Measurements from ENCODE around the gene ELAPOR1. TPM values are rescaled to one million over a fixed set of nuclear protein-coding genes. Genes with fewer than 3 reads are reported as not detected.
"Not testable (repeated sequence)": the region's sequence is repeated elsewhere in the genome, so short reads cannot be mapped to it uniquely, and the experiment has no call there.

The ELAPOR1 gene
- total RNA-seq, 2 experiments from 2014 or later = 6.8 to 7.7 TPM

GRCh38 chr1:109138358-109138757 lies 24.4 kb downstream of the ELAPOR1 start:
- H3K27ac Mint-ChIP-seq = no peak overlapping the region
- peaks cover 19% of the 10 kb centered on the region for H3K4me1 Mint-ChIP-seq
- H3K27me3 Mint-ChIP-seq = no peaks in the 10 kb centered on the region
- no peak for DNase-seq
- no peak overlapping the region for H3K4me3 Mint-ChIP-seq
- H3K9me3 Mint-ChIP-seq = no peaks in the 10 kb centered on the region
- H3K36me3 Mint-ChIP-seq = peaks cover 4% of the 10 kb centered on the region

DNA sequence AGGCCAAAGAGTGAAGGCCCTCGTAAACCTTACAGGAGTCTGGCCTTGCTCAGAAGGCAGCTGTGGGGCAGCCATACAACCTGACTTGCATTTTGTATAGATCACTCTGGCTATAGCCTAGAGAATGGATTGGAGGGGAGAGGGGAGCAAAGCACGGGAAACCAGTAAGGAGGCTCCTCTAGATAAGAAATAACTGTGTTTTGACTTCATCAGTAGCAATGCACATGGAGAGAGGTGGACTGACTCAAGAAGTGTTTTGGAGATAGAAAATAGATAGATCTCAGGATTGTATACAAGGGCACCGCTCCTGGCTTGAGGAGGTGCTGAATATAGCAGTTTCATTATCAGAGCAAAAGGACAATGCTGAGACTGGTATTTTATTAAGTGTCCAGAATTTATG lies 26.5 kb downstream of the ELAPOR1 start:
- no peaks in the 10 kb centered on the region for H3K9me3 Mint-ChIP-seq
- DNase-seq = no peak
- no peaks in the 10 kb centered on the region for H3K27me3 Mint-ChIP-seq
- H3K36me3 Mint-ChIP-seq = peaks cover 4% of the 10 kb centered on the region
- H3K27ac Mint-ChIP-seq = no peak overlapping the region
- peaks cover 8% of the 10 kb centered on the region for H3K4me1 Mint-ChIP-seq
- no peak overlapping the region for H3K4me3 Mint-ChIP-seq

- no peak for DNase-seq
- no peaks in the 10 kb centered on the region for H3K4me1 Mint-ChIP-seq
- H3K9me3 Mint-ChIP-seq = no peaks in the 10 kb centered on the region
- H3K4me3 Mint-ChIP-seq = no peak overlapping the region
- H3K36me3 Mint-ChIP-seq = no peaks in the 10 kb centered on the region
- H3K27ac Mint-ChIP-seq = no peak overlapping the region
- no peaks in the 10 kb centered on the region for H3K27me3 Mint-ChIP-seq
Observed at GRCh38 chr1:109142260-109142659, 28.3 kb downstream of the ELAPOR1 start.

DNA sequence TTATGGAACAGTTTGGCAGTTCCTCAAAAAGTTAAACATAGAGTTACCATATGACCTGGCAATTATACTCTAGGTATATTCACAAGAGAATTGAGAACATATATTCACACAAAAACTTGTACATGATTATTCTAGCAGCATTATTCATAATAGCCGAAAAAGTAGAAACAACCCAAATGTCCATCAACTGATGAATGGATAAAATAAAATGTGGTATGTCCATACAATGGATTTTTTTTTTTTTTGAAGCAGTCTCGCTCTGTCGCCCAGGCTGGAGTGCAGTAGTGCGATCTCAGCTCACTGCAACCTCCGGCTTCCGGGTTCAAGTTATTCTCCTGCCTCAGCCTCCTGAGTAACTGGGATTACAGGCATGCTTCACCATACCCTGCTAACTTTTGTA lies 28.8 kb downstream of the ELAPOR1 start:
- H3K27ac Mint-ChIP-seq, H3K4me3 Mint-ChIP-seq, H3K36me3 Mint-ChIP-seq, H3K27me3 Mint-ChIP-seq, DNase-seq, H3K9me3 Mint-ChIP-seq, H3K4me1 Mint-ChIP-seq: not testable (repeated sequence)

DNA sequence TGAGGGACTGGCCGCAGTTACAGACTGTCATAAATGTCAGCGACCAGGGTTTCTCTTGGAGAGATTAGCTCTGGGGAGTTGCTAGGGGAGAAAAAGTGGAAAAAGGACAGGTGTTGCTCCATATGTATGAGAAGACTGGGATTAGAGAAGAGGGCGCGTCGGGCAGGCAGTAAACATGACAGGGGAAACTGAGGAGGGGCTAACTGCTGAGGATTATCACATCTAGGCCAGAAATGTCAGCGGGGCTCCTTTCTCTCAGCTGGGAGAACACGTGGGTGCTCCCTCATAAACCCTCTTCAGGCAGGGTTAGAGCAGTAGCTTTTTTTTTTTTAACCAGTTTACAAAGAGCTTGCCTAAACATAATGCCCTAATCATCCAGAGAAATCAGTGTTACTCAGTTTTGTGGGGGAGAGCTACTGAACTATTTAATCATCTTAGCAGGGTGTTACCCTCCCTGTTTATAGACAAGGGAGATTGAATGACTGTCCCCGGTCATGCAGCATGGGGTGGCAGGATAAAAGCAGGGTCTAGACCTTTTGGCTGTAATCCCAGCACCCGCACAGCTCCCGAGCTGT lies 35.2 kb downstream of the ELAPOR1 start:
- no peaks in the 10 kb centered on the region for H3K9me3 Mint-ChIP-seq
- no peaks in the 10 kb centered on the region for H3K36me3 Mint-ChIP-seq
- no peaks in the 10 kb centered on the region for H3K4me1 Mint-ChIP-seq
- no peak overlapping the region for H3K27ac Mint-ChIP-seq
- DNase-seq = no peak
- no peak overlapping the region for H3K4me3 Mint-ChIP-seq
- no peaks in the 10 kb centered on the region for H3K27me3 Mint-ChIP-seq

DNA sequence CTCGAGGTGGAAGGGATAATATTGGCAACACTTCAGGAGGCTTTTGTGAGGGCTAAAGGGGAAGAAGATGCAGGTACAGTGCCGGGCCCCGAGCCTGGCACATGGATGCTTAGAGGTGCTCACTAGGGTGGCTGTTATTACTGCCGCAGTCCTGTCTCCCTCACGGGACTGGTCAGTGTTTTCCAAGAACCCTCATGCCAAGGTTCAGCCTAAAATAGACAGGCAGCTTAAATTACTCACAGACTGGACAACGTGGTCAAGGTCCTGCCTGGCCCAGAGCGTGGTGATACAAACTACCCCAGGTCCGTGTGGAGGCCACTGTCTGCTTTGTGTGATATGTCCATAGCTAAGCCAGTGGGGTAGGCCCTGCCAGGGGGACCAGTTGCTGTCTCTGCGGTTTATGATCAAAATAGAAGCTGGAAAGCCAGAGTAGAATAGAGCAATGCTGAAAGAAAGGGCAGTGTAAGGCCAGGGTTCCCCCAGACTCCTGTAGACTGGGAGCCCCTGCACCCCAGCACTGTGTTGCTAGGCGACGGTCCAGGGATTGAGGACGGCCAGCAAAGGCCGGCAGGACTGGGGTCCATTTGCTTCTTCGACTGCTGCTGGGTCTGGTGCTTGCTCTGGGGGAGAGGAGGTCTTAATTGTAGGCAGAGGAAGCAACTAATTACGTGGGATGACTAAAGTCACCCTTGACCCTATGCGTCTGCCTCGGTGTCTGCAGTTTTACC lies 36.1 kb downstream of the ELAPOR1 start:
- Mint-ChIP-seq H3K4me3 (no peak overlapping the region), H3K27me3 (no peaks in the 10 kb centered on the region), H3K36me3 (no peaks in the 10 kb centered on the region), H3K27ac (no peak overlapping the region), H3K9me3 (no peaks in the 10 kb centered on the region), H3K4me1 (no peaks in the 10 kb centered on the region)
- DNase-seq = no peak

- Mint-ChIP-seq H3K27ac (no peak overlapping the region), H3K4me3 (no peak overlapping the region), H3K27me3 (no peaks in the 10 kb centered on the region), H3K9me3 (no peaks in the 10 kb centered on the region), H3K36me3 (no peaks in the 10 kb centered on the region), H3K4me1 (no peaks in the 10 kb centered on the region)
- DNase-seq = no peak
Observed at GRCh38 chr1:109151146-109151990, 37.5 kb downstream of the ELAPOR1 start.

GRCh38 chr1:109152196-109152595 lies 38.3 kb downstream of the ELAPOR1 start:
- H3K9me3 Mint-ChIP-seq = no peaks in the 10 kb centered on the region
- no peaks in the 10 kb centered on the region for H3K4me1 Mint-ChIP-seq
- no peaks in the 10 kb centered on the region for H3K27me3 Mint-ChIP-seq
- H3K27ac Mint-ChIP-seq = no peak overlapping the region
- H3K4me3 Mint-ChIP-seq = no peak overlapping the region
- H3K36me3 Mint-ChIP-seq = no peaks in the 10 kb centered on the region
- DNase-seq = no peak

- Mint-ChIP-seq H3K36me3 (no peaks in the 10 kb centered on the region), H3K27me3 (no peaks in the 10 kb centered on the region), H3K4me1 (peaks cover 6% of the 10 kb centered on the region), H3K4me3 (no peak overlapping the region), H3K9me3 (no peaks in the 10 kb centered on the region), H3K27ac (no peak overlapping the region)
- no peak for DNase-seq
Observed at GRCh38 chr1:109156916-109157385, 43.0 kb downstream of the ELAPOR1 start.

- Mint-ChIP-seq H3K4me3 (no peak overlapping the region), H3K36me3 (no peaks in the 10 kb centered on the region), H3K9me3 (no peaks in the 10 kb centered on the region), H3K27me3 (no peaks in the 10 kb centered on the region), H3K27ac (no peak overlapping the region), H3K4me1 (peaks cover 17% of the 10 kb centered on the region)
- no peak for DNase-seq
Observed at GRCh38 chr1:109158433-109158832, 44.5 kb downstream of the ELAPOR1 start.

DNA sequence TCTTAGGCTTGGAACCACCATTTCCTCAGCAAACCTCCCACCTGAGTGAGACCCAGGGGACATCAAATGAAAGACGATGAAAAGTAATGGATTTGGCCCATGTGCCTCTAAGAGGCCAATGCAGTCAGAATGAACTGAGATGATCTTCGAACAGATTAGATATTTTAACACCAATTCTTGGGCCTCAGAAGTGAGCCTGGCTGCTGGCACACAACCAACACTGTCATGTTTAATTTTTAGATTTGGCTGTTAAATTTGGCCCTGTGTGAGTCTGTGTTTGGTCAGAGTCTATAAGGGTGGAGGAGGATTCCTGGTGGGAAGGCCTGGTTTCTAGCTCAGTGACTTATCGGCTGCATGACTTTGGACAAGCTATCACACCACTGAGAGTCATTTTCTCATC lies 45.4 kb downstream of the ELAPOR1 start:
- Mint-ChIP-seq H3K4me1 (peaks cover 20% of the 10 kb centered on the region), H3K27me3 (no peaks in the 10 kb centered on the region), H3K4me3 (no peak overlapping the region), H3K27ac (no peak overlapping the region), H3K36me3 (no peaks in the 10 kb centered on the region), H3K9me3 (no peaks in the 10 kb centered on the region)
- no peak for DNase-seq

DNA sequence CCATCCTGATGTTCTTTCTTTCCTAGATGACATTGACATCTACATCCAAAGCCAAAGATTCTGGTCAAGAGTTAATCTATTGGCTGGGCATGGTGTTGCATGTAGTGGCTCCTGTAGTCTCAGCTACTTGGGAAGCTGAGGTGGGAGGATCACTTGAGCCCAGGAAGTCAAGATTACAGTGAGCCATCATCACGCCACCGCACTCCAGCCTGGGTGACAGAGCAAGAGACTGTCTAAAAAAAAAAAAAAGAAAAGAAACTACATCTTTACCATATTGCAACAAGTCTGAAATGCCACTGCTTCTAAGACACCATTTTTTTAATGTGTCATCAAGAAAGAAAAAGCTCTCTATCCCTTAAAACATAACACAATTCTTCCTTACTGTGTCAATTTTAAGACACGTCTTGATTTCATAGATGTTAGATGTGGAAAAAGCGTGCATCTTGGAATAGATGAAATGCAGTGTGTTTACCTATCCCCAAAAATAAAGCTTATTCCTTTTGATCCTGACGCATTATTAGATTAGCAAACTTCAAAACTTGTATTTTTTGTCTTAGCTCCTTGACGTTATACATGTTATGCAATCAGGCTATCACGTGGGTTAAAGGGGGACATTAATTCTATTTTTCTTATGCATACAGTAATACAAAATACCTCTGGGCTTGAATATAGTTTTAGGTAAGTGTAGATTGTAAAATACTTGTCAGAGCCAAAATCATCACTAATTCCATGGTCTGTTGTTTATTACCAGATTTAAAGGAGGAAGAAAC lies 46.3 kb downstream of the ELAPOR1 start:
- H3K9me3 Mint-ChIP-seq = no peaks in the 10 kb centered on the region
- no peak overlapping the region for H3K27ac Mint-ChIP-seq
- H3K27me3 Mint-ChIP-seq = no peaks in the 10 kb centered on the region
- peaks cover 20% of the 10 kb centered on the region for H3K4me1 Mint-ChIP-seq
- no peak overlapping the region for H3K4me3 Mint-ChIP-seq
- no peak for DNase-seq
- no peaks in the 10 kb centered on the region for H3K36me3 Mint-ChIP-seq

DNA sequence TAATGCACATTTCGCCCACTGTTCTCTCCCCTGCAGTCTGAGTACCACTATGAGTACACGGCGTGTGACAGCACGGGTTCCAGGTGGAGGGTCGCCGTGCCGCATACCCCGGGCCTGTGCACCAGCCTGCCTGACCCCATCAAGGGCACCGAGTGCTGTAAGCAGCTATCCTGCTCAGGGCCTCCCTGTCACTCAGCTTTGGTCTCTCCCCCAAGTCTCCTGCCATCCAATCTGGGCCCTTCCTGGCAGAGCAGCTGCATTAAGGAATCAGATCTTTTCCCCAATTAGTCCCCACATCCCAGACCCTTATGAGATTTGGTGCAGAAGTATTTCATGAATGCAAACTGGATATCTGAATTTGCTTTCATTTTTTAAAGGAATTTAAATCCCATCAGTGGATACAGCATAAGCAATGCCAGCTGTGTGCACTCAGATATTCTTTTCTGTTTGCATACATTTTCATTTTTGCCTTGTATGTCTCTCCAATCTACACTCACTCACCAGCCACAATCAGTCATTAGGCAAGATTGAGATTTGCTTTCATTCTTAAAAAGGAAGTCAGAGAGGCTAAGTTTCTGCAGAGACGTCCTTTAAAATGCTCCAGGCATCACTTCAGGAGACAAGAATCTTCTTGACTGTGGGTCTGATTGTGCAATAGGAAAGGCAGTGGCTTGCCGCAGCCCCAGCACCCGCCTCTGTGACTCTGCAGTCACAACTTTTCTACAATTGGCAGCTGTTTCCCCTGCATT lies 48.1 kb downstream of the ELAPOR1 start:
- peak overlapping the region; percentile 72 for H3K27ac Mint-ChIP-seq
- H3K27me3 Mint-ChIP-seq = no peaks in the 10 kb centered on the region
- H3K36me3 Mint-ChIP-seq = no peaks in the 10 kb centered on the region
- H3K9me3 Mint-ChIP-seq = no peaks in the 10 kb centered on the region
- peaks cover 20% of the 10 kb centered on the region for H3K4me1 Mint-ChIP-seq
- DNase-seq = peak; percentile 15
- peak overlapping the region; percentile 10 for H3K4me3 Mint-ChIP-seq

DNA sequence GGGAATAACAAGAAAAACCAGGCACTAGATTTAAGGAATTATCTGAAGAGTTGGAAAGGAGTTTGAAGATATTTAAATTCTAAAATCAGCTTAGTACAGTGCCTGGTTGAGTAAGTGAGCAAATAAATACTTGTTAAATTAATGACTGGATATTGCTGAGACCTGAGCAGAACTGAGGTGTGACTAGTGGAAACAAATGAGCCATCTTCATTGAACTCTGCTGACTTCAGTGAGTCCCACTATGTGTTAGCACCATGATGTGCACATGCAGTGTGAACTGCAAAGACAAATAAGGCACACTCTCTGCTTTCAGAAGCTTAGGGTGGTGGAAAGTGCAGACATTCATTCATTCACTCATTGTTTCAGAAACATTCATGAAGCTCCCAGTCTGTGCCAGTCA lies 48.7 kb downstream of the ELAPOR1 start:
- no peaks in the 10 kb centered on the region for H3K9me3 Mint-ChIP-seq
- no peak for DNase-seq
- peaks cover 20% of the 10 kb centered on the region for H3K4me1 Mint-ChIP-seq
- no peaks in the 10 kb centered on the region for H3K36me3 Mint-ChIP-seq
- no peak overlapping the region for H3K4me3 Mint-ChIP-seq
- no peak overlapping the region for H3K27ac Mint-ChIP-seq
- H3K27me3 Mint-ChIP-seq = no peaks in the 10 kb centered on the region
